ENCODE measurements around the gene PYCARD.
"Not testable (repeated sequence)": the region's sequence is repeated elsewhere in the genome, so short reads cannot be mapped to it uniquely, and the experiment has no call there.

PYCARD gene

DNA sequence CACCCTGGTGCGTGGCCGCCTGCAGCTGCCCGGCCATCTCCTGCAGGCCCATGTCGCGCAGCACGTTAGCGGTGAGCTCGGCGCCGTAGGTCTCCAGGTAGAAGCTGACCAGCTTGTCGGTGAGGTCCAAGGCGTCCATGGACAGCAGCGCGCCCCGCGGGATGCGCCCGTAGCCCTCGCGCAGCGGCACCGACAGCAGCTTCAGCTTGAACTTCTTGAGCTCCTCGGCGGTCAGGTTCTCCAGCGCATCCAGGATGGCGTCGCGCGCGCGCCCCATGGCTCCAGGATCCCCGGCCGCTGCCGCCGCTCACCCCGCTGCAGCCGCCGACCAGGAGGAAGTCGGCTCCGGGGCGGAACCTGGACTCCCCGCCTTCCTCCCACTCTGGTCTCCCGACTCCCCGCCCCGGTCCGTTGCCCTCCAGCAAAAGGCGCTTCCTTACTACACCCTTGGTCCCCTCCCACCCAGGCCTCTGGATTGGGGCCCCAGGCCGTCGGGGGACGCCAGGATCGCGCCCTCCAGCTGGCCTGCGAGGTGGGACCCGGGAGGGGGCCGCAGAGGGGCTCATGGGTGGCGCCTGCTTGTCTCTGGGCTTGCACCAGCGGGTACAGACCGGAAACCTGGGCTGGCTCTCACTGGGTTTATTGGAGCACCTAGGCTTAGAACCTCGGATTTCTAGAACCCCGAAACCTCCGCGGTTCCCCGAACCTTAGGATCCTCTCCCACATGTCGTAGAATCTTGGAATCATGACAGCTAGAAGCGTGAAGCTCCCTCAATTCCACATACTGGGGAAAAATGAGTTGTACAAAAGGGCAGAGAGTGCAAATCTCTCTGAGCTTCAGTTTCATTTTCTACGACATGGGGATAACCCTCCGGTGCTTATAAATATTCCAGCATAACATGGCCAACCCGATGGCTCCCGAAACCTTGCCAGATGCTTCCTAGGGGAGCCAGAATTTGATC is at the start of gene PYCARD:
PYCARD (minus strand) TSS at position 347 of the 962 bp plus-strand sequence; CDS start at position 277, 70 bp downstream.
- peaks cover 2% of the 10 kb centered on the region for H3K36me3 Mint-ChIP-seq
- no peaks in the 10 kb centered on the region for H3K9me3 Mint-ChIP-seq
- peak within 1 kb of the TSS; percentile 84 for H3K4me3 Mint-ChIP-seq
- peaks cover 46% of the 10 kb centered on the region for H3K4me1 Mint-ChIP-seq
- H3K27me3 Mint-ChIP-seq, result no peaks in the 10 kb centered on the region
- H3K27ac Mint-ChIP-seq, result peak within 1 kb of the TSS; percentile 51

DNA sequence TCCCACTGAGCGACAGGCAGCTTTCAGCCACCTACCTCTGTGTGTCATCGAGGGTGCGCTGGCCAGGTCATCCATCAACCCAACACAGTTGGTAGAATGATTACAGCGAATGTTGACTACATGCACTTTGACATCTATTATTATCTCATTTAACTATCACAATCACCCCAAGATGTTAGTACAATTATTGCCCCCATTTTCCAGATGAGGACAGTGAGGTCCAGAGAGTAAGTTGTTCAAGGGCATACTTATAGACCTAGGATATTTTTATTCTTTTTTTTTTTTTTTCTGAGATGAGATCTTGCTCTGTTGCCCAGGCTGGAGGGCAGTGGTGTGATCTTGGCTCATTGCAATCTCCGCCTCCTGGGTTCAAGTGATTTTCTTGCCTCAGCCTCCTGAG is 48.9 kb upstream of the PYCARD start:
- Mint-ChIP-seq H3K27me3 (no peaks in the 10 kb centered on the region), H3K9me3 (no peaks in the 10 kb centered on the region), H3K36me3 (no peaks in the 10 kb centered on the region), H3K4me1 (peaks cover 30% of the 10 kb centered on the region), H3K27ac (no peak overlapping the region), H3K4me3 (no peak overlapping the region)

DNA sequence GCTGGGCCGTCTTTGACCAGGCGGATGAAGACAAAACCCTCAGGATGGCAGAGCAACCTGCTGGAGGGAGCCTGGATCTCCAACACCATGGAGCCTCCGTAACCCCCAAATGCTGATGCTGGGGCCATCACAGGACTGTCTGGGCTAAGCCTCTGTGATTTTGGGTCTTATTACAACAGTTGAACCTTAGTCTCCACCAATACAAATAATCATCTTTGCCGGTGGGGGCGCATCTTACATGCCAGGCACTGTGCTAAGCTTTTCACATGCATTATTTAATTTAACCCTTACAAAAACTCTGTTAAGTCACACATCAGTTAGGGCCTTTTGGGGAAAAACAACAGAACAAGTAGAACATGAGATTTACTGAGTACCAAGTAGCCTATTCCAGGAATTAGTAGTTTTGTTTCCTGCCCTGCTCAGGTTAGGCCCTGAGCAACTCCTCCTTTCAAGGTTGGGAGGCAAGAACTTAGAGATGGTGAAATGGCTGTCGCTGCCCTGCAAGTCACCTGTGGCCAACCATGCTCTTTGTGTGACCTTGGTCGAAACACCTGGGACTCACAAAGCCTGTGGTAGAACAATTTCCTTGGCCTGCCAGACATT is 48.3 kb upstream of the PYCARD start:
- peaks cover 30% of the 10 kb centered on the region for H3K4me1 Mint-ChIP-seq
- H3K27ac Mint-ChIP-seq, result no peak overlapping the region
- H3K27me3 Mint-ChIP-seq, result no peaks in the 10 kb centered on the region
- no peaks in the 10 kb centered on the region for H3K9me3 Mint-ChIP-seq
- no peak overlapping the region for H3K4me3 Mint-ChIP-seq
- H3K36me3 Mint-ChIP-seq, result no peaks in the 10 kb centered on the region

DNA sequence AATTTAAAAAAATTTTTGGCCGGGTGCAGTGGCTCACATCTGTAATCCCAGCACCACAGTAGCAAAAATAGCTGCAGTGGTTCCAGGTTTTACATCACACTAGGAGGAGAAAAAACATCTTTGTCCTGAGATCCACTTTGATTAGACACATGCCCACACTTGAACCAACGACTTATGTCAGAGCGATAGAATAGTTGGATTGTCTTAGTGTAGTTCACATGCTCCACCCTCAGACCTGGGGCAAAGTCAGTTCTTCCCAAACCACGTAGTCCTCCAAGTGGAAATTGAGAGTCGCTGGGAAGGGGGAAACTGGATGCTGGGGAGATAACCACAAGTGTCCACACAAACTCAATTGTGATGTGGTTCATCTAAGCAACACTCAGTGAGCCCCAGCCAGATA is 45.8 kb upstream of the PYCARD start:
- H3K4me1 Mint-ChIP-seq, result peaks cover 21% of the 10 kb centered on the region
- H3K9me3 Mint-ChIP-seq, result no peaks in the 10 kb centered on the region
- H3K4me3 Mint-ChIP-seq, result no peak overlapping the region
- H3K36me3 Mint-ChIP-seq, result no peaks in the 10 kb centered on the region
- H3K27me3 Mint-ChIP-seq, result no peaks in the 10 kb centered on the region
- no peak overlapping the region for H3K27ac Mint-ChIP-seq

DNA sequence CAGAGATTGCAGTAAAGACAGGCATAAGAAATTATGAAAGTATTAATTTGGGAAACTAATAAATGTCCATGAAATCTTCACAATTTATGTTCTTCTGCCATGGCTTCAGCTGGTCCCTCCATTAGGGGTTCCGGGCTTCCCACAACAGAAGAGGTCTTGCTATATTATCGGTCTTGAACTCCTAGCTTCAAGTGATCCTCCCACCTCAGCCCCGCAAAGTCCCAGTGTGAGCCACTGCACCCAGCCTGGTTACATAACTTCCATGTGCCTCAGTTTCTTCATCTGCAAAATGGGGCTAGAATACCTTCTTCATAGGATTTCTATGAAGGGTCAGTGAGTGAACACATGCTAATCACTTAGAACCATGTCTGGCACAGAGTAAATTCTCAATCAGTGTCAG is 43.7 kb upstream of the PYCARD start:
- Mint-ChIP-seq H3K27ac (no peak overlapping the region), H3K27me3 (no peaks in the 10 kb centered on the region), H3K4me1 (peaks cover 12% of the 10 kb centered on the region), H3K9me3 (no peaks in the 10 kb centered on the region), H3K4me3 (no peak overlapping the region), H3K36me3 (no peaks in the 10 kb centered on the region)

DNA sequence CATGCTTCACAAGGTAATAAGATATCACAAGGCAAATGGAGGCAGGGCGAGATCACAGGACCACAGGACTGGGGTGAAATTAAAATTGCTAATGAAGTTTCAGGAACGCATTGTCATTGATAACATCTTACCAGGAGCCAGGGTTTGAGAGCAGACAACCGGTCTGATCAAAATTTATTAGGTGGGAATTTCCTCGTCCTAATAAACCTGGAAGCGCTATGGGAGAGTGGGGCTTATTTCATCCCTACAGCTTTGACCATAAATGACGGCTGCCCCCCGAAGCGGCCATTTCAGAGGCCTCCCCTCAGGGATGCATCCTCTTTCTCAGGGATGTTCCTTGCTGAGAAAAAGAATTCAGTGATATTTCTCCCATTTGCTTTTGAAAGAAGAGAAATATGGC is 43.0 kb upstream of the PYCARD start:
- H3K9me3 Mint-ChIP-seq, H3K36me3 Mint-ChIP-seq, H3K27me3 Mint-ChIP-seq, H3K4me1 Mint-ChIP-seq, H3K27ac Mint-ChIP-seq, H3K4me3 Mint-ChIP-seq: not testable (repeated sequence)

DNA sequence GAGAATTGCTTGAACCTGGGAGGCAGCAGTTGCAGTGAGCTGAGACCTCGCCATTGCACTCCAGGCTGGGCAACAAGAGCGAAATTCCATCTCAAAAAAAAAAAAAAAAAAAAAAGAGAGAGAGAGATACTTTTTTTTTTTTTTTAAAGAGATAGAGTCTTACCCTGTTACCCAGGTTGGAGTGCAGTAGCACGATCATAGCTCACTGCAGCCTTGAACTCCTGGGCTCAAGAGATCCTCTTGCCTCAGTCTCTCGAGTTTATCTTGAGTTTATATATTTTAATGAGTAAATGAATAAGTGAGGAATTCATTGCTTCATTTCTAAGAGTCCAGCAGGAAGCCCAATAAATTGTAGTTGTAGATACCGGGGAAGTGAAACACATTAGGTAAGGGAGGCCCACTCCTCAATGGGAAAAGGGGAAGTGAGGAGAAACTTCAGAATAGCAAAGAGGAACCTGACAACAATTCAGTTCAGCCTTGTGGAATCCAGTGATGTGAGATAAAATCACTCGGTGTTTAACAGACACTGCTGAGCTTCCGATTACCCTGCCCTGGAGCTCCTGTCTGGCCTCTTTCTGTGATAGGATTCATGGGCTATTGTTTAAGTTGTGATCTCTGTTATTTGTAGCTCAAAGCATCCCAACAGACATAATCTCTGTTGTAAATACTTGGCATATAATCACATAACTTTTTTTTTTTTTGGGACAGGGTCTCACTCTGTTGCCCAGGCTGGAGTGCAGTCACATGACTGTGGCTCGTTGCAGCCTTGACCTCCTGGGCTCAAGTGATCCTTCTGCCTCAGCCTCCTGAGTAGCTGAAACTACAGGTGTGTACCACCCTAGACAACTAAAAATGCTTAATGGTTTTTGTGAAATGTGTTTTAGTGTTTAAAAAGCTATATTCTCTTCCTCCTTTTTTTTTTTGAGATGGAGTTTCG is 41.4 kb upstream of the PYCARD start:
- Mint-ChIP-seq H3K36me3 (no peaks in the 10 kb centered on the region), H3K9me3 (no peaks in the 10 kb centered on the region), H3K4me3 (no peak overlapping the region), H3K27ac (no peak overlapping the region), H3K27me3 (no peaks in the 10 kb centered on the region), H3K4me1 (no peaks in the 10 kb centered on the region)

DNA sequence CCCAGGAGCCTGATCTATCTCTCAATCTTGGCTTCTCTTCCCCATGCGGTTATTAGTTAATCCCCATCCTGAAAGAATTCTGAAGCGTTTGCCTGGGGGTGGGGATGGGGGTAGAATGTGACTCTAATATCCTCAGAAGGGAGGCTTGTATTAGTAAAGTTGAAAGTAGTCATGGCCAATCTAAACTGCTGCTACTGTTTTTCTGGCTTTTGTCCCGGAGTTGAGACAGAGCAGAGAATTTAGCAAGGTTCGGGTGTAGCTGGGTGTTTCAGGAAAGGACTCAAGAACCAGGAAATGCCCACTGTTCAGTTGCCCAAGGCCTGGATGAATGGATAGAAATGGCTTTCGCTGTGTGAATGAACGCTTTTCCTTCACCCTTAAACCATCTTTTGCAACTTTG is 39.6 kb upstream of the PYCARD start:
- Mint-ChIP-seq H3K27me3 (no peaks in the 10 kb centered on the region), H3K36me3 (no peaks in the 10 kb centered on the region), H3K4me3 (no peak overlapping the region), H3K4me1 (no peaks in the 10 kb centered on the region), H3K9me3 (no peaks in the 10 kb centered on the region), H3K27ac (no peak overlapping the region)

DNA sequence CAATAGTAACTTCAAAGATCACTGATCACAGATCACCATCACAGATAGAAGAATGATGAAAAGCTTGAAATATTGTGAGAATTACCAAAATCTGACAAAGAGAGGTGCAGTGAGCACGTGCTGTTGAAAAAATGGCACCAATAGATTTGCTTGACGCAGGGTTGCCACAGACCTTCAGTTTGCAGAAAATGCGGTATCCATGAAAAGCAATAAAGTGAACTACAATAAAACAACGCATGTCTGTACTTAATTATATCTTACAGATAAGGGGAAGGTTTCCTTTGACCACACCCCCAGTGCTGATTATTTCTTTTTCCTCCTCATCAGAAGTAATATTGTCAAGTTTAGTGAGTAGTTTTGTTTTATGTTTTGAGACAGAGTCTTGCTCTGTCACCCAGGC is 35.5 kb upstream of the PYCARD start:
- Mint-ChIP-seq H3K36me3 (no peaks in the 10 kb centered on the region), H3K27ac (no peak overlapping the region)

DNA sequence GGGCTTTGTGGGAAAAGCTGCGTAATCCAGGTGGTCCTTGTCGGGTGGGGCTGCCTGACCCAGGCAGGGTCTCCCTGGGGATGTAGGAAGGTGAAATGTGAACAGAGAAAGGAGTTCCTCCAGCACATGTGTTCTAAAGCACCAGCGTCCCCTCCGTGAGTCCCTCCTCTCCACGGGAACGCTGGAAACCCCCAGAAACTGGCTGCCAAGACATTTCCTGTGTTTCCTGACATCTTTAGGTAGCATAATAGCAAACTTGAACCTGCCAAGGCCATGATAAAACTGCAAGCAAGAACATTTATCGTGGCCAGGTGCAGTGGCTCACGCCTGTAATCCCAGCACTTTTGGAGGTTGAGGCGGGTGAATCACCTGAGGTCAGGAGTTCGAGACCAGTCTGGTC is 26.9 kb upstream of the PYCARD start:
- Mint-ChIP-seq H3K9me3 (no peaks in the 10 kb centered on the region), H3K36me3 (no peaks in the 10 kb centered on the region), H3K4me1 (no peaks in the 10 kb centered on the region), H3K27ac (no peak overlapping the region), H3K27me3 (no peaks in the 10 kb centered on the region), H3K4me3 (no peak overlapping the region)

More for the DNA sequence above, 35.5 kb upstream of the PYCARD start:
- H3K27me3 Mint-ChIP-seq, result no peaks in the 10 kb centered on the region
- H3K4me1 Mint-ChIP-seq, result no peaks in the 10 kb centered on the region
- H3K4me3 Mint-ChIP-seq, result no peak overlapping the region
- no peaks in the 10 kb centered on the region for H3K9me3 Mint-ChIP-seq

DNA sequence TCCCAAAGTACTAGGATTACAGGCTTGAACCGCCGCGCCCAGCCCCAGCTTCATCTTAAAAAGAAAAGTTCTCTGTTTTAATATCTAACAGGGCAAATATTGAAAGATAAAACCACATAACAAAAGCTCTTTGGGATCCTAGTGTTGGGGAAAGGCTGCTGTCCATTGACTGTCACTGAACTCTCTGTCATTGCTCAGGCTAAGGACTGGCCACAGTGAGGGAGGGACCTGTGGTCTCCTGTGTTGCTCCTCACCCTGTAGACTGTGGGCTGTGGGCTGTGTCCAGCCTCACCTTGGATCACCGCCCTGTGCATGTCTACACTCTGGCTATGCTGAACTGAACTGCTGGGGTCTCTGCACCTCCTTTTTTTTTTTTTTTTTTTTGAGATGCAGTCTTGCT is 25.6 kb upstream of the PYCARD start:
- no peaks in the 10 kb centered on the region for H3K36me3 Mint-ChIP-seq
- H3K4me3 Mint-ChIP-seq, result no peak overlapping the region
- H3K9me3 Mint-ChIP-seq, result no peaks in the 10 kb centered on the region
- H3K27ac Mint-ChIP-seq, result no peak overlapping the region
- H3K27me3 Mint-ChIP-seq, result no peaks in the 10 kb centered on the region
- no peaks in the 10 kb centered on the region for H3K4me1 Mint-ChIP-seq

DNA sequence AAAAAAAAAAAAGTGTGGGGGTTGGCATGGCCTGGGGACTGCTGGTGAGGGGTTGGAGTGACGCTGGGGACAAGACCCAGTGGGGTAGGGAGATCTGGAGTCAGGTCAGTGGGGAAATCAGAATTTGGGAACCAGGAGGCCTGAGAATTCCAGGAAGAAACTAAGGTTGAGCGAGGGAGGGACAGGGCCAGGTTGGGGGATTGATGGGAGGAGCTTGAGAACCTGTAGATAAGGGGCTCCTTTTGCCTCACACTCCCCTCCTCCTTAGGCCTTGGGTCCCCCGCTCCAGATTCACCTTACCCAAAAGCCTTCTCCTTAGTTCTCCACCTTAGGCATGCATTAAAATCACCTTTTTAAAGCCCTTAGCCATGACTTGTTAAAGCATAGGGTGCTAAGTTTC is 22.6 kb upstream of the PYCARD start:
- no peaks in the 10 kb centered on the region for H3K36me3 Mint-ChIP-seq
- no peaks in the 10 kb centered on the region for H3K4me1 Mint-ChIP-seq
- no peak overlapping the region for H3K4me3 Mint-ChIP-seq
- H3K27me3 Mint-ChIP-seq, result peaks cover 9% of the 10 kb centered on the region
- no peak overlapping the region for H3K27ac Mint-ChIP-seq
- no peaks in the 10 kb centered on the region for H3K9me3 Mint-ChIP-seq

DNA sequence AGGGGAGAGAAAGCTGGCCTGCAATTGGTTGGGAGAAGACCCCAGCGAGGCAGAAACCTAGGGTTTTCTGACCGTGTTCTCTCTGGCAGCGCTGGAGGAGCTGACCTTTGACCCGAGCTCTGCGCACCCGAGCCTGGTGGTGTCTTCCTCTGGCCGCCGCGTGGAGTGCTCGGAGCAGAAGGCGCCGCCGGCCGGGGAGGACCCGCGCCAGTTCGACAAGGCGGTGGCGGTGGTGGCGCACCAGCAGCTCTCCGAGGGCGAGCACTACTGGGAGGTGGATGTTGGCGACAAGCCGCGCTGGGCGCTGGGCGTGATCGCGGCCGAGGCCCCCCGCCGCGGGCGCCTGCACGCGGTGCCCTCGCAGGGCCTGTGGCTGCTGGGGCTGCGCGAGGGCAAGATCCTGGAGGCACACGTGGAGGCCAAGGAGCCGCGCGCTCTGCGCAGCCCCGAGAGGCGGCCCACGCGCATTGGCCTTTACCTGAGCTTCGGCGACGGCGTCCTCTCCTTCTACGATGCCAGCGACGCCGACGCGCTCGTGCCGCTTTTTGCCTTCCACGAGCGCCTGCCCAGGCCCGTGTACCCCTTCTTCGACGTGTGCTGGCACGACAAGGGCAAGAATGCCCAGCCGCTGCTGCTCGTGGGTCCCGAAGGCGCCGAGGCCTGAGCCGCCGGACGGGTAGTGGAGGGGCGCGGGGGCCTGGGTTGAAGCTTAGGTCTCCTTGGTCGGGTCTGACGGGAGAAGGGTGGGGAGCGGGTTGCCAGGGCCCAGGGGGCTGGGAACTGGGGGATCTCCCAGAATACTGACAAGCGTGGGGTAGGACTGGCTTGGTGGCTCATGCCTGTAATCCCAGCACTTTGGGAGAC is 21.8 kb upstream of the PYCARD start:
- Mint-ChIP-seq H3K4me1 (no peaks in the 10 kb centered on the region), H3K27ac (no peak overlapping the region), H3K9me3 (no peaks in the 10 kb centered on the region), H3K27me3 (peaks cover 9% of the 10 kb centered on the region), H3K4me3 (no peak overlapping the region), H3K36me3 (no peaks in the 10 kb centered on the region)

DNA sequence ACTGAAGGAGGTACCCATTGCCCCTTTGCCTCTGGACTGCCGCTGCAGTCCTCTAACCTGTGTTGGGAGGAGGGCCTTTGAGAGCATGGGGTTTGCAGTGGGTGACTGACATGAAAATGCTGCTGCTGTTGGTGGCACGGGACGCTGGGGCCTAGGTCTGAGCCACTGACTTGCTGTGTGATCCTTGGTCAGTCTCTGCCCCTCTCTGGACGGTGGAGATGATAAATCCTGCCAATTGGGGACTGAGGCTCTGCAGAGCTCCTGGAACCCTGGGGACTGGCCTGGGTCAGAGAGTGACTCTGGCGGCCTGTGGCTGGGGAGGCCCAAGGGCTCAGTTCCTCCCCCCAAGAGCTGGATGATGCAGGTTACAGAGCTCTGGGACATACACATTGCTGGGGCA is 20.5 kb upstream of the PYCARD start:
- H3K9me3 Mint-ChIP-seq, result no peaks in the 10 kb centered on the region
- no peak overlapping the region for H3K27ac Mint-ChIP-seq
- H3K4me1 Mint-ChIP-seq, result no peaks in the 10 kb centered on the region
- H3K27me3 Mint-ChIP-seq, result peaks cover 18% of the 10 kb centered on the region
- H3K4me3 Mint-ChIP-seq, result no peak overlapping the region
- no peaks in the 10 kb centered on the region for H3K36me3 Mint-ChIP-seq

Measured in activated naive CD4-positive, alpha-beta T cell treated with anti-CD3 and anti-CD28 coated beads, Interleukin-2, amount 50 U/mL, for 24 hours (primary cell).